Measurements from ENCODE around the gene PVR.
"Not testable (repeated sequence)": the region's sequence is repeated elsewhere in the genome, so short reads cannot be mapped to it uniquely, and the experiment has no call there.

PVR gene

DNA sequence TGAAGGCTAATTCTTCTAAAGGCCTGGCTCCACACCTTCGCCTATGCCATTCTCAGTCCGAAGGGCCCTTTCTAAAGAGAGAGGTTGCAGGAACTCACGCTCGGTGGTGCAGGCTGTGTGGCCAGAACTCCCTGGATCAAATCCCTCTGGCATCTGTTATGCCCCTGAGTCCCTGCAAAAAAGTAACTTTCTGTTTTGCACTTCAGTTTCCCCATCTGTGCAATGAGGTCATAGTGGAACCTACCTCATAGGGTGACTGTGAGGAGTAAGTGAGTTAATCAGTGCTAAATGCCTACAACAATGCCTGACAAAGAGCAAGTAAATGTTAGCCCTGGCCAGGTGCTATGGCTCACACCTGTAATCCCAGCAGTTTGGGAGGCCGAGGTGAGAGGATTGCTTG, 23.0 kb upstream of the PVR start:
- no peak for FAIRE-seq

DNA sequence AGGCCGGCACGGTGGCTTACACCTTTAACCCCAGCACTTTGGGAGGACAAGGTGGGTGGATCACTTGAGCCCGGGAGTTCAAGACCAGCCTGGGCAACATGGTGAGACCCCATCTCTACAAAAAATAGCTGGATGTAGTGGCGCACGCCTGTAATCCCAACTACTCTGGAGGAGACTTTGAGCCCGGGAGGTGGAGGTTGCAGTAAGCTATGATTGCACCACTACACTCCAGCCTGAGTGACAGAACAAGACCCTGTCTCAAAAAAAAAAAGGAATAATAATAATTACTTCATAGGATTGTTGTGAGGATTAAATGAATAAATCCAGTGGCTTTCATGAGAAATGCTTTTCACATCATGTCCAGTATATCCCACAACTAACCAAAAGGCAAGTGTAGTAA, 22.3 kb upstream of the PVR start:
- no peak for FAIRE-seq

DNA sequence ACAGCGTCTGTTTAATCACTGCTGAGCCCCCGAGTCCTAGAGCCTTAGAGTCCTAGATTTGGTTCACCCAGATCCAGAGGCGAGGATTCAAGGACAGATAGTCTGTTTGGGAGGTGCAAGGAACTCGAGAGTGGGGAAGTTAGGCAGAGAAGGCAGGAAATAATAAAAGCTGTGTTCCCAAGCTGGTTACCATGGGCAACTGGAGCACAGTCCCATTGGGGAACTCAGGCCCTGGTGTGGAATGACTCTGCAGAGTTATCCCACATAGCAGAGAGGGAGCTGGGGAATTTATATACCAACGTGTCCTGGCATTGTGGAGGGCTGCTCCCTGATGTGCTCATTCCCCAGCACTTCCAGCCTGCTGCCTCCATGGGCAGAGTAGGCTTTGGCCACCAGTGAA, 20.6 kb upstream of the PVR start:
- no peak for FAIRE-seq

DNA sequence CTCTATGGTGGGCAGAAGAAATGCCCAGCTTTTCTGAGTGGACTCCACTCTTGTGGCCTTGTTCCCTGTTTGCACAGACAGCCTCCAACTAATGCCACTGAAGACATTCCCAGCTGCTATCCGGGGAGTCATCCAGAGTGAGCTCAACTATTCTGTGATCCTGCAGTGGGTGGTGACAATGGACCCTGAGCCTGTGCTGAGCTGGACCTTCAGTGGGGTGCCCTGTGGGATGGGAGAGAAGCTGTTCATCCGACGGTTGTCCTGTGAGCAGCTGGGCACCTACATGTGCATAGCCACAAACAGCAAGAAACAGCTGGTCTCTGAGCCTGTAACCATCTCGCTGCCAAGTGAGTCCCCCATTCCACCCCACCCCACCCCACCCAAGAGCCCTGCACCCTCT, 20.1 kb upstream of the PVR start:
- no peak for FAIRE-seq

DNA sequence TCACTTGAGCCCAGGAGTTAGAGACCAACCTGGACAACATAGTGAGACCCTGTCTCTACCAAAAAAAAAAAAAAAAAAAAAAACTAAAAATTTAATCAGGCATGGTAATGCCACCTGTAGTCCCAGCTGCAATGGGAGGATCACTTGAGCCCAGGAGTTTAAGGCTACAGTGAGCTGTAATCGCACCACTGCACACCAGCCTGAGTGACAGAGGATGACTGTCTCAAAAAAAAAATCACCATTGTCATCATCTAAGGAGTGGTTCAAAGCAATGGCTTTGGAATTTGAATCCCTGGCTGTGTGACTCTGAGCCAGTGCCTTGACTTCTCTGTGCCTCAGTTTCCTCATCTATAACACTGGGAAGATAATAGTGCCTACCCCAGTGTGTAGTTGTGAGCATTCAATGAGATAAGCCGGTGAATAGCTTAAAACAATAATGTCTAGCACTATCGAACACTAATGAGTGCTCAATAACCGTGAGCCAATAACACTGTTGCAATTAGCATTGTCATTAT, 18.8 kb upstream of the PVR start:
- FAIRE-seq, result no peak

DNA sequence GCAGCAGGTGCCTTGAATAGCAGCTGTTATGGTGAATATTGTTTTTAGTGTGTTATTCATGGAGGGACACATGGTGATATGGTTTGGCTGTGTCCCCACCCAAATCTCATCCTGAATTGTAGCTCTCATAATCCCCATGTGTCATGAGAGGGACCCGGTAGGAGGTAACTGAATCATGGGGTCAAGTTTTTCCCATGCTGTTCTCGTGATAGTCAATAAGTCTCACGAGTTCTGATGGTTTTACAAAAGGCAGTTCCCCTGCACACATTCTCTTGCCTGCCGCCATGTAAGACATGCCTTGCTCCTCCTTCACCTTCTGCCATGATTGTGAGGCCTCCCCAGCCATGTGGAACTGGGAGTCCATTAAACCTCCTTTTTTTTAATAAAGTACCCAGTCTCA, 18.1 kb upstream of the PVR start:
- not testable (repeated sequence) for FAIRE-seq

DNA sequence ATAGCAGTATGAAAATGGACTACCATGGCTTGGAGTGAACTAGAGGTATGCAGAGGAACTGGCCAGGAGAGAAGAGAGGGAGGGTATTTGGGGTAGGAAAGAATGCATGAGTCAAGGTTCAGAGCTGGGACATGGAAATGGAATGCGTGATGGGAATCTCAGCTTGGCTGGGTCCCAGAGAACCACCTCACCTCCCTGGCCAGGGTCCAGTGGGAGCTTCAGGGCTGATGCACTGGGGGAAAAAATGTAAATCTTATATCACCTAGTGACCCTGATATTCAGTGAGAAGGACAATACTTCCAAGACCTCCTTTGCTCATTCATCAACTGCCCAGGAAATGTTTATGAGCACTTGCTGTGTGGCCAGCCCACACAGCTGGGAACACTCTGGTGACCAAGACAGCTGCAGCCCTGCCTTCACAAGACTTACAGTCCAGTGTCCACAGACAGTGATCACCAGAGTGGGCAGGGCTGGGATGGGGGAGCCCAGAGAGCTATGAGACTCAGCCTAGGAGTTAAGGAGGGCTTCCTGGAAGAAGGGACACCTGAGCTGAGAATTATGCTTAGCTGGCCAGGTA, 17.6 kb upstream of the PVR start:
- FAIRE-seq, result no peak

DNA sequence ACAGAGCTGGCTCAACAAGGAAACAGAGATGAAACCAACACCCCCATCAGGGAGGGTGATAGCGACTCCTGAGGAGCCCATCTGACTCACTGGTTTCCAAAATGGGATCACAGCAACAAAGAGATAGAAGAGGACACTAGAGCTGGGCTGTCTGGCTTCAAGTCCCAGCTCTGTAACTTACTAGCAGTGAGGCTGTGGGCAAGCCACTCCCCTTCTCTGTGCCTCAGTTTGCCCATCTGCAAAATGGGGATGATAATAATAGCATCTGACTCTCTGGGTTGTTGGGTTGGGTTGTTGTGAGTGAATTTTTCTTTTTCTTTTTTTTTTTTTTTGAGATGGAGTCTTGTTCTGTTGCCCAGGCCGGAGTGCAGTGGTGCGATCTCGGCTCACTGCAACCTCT, 16.1 kb upstream of the PVR start:
- no peak for FAIRE-seq

DNA sequence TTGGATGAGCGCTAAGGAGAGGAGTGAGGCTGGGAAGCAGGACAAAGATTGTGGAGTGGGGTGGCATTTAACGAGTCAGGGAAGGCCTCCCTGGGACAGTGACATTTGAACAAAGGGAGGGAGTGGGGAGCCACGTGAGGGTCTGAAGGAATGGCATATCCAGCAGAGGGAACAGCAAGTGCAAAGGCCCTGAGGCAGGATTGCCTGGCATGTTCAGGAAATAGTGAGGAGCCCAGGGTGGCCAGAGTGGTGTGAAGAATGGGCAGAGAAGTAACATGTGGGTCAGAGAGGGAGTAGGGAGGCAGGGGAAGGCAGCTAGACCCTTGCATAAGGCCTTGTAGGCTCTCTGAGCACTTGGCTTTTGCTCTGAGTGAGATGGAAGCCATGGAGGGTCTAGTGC, 14.9 kb upstream of the PVR start:
- FAIRE-seq, result no peak

DNA sequence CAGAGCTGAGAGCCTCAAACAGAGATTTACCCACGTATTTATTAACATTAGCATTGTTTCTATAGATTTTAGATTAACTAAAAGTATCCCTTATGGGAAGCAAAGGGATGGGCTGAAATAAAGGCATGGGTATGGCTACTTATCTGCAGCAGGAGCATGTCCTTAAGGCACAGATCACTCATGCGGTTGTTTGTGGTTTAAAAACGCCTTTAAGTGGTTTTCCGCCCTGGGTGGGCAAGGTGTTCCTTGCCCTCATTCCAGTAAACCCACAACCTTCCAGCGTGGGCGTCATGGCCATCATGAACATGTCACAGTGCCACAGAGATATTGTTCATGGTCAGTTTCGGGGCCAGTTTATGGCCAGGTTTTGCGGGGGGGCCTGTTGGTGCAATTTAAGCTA, 12.1 kb upstream of the PVR start:
- FAIRE-seq, result not testable (repeated sequence)

DNA sequence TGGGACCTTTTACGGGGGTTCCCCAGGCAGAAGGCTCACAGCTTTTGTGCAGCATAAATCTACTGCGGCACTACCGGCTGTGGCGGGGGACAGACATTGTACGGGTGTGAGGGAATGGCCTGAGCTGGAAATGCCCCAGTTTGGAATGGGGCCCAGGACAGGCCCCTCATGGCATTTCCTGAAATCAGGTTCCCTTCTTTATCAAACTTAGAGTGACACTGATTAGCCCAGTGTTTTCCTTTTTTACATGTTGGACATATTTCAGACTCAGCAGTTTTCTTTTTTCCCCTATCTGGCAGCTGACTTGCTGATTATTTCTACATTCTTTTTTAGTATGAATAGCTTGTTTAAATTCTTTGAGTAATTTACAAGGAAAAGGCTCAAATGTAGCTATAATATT, 9.7 kb upstream of the PVR start:
- FAIRE-seq, result not testable (repeated sequence)

DNA sequence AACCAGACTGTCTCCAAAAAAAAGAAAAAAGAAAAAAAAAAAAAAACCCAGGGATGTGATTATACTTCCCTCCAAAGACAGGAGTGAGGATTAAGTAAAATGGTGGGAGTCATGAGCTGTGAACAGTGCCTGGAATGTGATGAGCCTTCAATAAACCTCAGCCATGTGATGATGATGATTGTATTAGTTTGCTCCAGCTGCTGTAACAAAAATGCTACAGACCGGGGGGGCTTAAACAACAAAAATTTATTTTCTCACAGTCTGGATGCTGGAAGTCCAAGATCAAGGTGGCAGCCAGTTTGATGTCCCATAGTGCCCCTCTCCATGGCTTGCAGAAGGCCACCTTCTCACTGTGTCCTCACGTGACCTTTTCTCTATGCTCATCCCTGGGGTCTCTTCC, 8.9 kb upstream of the PVR start:
- FAIRE-seq, result no peak

DNA sequence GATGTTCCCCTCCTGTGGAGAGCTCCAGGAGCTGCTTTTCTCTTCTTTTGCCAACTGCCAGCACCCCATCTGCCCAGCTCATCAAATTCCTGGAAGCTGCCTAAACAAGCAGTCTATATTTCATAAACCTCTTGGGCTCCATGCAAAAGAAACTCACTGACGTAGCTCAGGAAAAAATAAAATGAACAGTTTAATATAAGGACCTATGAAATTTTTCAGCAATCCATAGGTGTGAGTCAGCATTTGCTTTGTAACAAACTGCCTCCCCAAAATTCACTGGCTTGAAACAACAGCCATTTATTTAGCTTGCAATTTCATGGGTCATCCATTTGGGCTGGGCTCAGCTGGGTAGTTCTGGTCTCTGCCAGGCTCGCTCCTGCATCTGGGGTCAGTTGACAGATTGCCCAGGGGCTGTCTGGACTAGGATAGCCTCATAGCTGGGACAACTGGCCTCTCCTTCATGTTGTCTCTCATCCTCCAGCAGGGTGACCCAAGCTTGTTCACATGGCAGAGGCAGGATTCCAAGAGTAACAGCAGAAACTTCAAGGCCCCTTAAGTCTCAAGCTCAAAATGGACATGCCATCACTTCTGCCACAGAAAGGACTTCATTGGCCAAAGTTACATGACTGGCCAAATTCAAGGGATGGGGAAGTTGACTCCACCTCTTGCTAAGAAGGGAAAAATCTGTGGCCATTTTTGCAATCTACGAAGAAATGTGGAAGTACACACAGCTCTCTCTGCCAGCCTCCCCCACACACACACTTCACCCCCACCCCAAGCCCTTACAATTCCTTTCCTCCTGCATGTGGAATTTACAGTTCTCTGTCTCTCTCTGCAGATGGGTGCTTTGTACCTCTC, 7.9 kb upstream of the PVR start:
- FAIRE-seq, result no peak

DNA sequence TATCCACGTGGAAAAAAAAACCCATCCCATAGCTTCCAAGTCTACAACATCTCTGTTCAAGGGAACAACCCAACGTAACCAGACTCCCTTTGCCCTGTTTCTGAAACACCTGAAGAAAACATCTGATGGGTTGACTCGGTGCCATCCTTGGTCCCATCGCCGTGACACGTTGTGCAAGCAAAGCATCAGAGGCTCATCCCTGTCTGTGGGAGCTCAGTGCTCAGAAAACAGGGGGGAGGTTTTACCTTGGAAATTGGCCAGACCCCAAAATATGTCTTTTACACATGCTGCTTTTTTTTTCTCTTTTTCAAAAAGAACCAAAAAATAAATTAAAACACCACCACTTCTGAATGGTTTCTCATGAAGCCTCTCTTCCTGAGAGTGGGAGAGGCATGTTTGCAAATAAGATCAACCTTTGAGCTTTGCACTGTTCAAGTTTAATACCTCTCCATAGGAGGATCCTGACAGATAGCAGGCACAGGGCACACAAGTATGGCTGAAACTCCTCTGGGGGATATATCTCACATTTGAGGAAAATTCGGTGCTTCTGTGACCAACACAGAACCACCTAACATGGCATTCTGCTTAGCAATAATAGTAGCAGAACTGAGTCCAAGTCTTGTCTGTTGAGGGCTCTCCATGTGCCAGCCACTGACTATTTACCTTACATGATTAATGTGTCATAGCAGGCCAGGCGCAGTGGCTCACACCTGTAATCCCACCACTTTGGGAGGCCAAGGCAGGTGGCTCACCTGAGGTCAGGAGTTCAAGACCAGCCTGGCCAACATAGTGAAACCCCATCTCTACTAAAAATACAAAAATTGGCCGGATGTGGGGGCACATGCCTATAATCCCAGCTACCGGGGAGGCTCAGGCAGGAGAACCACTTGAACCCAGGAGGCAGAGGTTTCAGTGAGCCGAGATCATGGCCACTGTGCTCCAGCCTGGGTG, 7.0 kb upstream of the PVR start:
- FAIRE-seq, result no peak

DNA sequence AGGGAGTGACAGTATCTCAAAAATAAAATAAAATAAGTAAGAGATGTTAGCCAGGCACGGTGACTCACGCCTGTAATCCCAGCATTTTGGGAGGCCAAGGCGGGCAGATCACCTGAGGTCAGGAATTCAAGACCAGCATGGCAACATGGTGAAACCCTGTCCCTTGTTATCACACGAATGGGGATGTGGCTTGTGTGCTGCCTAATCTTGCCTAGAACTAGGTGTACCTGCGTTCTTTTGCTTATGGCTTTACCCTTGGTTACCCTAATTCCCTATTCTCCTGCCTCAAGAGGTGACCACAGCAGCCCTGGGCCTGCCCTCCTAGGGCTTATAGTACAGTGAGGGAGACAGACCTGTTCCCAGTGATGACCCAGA, 6.3 kb upstream of the PVR start:
- no peak for FAIRE-seq

DNA sequence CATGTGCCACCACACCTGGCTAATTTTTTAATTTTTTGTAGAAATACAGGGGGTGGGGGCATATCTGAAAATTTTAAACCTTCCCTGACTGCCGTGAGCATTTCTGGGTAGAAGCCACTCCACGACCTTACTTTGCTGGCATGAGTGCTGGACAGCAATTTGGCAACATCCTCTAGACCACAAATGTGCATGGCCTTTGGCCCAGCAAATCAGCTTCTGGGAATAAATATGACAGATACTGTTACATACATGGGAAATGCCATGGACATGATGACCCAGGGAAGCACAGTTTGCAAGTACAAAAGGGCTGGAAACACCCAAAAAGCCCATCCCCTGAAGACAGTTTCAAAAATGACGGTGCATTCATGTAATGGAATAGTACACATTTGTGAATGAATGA, 3.2 kb upstream of the PVR start:
- no peak for FAIRE-seq

DNA sequence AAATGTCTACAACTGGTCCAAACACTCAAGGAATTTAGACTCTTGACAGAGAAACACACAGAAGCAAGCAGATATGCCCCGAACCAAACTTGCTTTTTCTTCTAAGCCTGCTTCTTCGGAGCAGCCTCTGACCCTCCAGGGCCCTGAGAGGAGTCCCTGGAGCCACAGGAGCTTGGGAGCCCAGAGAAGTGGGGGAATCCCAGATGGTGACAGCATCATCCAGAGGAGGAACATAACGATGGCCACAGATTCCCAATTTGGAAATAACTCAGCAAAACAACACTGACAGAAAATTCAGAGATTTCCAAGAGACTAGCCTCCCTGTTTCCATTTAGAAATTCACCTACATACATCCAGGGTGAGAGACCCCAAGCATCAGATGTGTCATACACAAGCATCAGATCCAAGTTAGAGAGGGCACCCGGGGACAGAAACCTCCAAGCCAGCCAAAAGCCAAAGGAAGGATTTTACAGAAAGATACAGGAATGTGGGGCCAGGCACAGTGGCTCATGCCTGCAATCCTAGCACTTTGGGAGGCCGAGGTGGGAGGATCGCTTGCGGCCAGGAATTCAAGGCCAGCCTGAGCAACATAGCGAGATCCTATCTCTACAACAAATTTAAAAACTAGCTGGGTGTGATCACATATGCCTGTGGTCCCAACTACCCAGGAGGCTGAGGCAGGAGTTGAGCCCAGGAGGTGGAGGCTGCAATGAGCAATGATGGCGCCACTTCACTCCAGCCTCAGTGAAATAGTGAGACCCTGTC, 2.0 kb upstream of the PVR start:
- FAIRE-seq, result no peak

DNA sequence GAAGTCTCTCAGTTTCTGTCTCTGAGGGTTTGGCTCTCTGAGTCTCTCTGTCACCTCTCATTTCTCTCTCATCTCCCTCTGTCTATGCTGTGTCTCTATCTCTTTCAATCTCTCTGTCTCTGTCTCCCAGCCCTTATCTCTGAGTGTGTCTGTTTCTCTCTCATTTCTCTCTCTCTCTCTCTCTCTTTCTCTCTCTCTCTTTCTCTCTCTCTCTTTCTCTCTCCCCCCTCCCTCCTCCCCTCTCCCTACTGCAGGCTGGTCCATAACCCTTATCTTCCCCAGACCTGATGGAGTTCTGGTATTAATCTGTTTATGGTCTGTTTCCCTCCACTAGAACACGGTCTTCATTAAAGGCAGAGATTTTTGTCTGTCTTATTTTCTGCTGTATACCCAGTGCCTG, 1.3 kb upstream of the PVR start:
- no peak for FAIRE-seq

DNA sequence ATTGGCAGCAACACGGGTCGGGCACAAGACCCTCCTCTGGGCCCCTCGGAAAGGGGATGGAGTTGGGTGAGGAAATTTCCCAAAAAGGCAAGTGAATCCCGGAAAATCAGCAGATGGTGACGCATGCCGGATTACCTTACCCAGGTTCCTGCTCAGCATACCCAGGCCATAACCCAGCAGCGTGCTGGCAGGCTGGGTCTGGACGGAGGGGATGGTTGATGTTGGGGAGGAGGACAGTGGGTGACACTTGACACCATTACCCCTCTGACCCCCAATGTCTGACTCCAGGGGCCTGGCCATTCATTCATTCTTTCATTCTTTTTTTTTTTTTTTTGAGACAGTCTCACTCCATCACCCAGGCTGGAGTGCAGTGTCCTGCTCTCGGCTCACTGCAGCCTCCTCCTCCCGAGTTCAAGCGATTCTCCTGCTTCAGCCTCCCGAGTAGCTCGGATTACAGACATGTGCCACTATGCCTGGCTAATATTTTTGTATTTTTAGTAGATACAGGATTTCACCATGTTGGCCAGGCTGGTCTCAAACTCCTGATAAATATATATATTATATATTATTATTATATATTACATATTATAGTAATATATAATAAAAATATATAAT, 799 bp downstream of the PVR start:
- FAIRE-seq, result no peak

DNA sequence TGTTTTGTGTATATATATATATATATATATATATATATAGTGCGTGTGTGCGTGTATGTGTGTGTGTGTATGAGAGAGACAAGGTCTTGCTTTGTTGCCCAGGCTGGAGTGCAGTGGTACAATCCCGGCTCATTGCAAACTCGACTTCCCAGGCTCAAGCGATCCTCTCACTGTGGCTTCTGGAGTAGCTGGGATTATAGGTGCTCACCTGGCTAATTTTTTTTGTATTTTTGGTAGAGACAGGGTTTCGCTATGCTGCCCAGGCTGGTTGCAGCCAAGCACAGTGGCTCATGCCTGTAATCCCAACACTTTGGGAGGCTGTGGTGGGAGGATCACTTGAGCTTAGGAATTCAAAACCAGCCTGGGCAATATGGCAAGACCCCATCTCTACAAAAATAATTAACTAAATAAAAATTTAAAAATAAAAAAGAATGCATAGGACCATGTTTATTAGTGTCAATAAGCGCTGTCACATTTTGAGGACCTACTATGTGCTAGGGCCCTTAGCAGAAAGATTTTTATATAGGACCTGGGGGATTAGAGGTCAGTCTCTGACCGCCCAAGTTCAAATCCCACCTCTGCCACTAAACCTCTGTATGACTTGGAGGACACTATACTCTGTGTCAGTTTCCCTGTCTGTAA, 1.8 kb downstream of the PVR start:
- no peak for FAIRE-seq

DNA sequence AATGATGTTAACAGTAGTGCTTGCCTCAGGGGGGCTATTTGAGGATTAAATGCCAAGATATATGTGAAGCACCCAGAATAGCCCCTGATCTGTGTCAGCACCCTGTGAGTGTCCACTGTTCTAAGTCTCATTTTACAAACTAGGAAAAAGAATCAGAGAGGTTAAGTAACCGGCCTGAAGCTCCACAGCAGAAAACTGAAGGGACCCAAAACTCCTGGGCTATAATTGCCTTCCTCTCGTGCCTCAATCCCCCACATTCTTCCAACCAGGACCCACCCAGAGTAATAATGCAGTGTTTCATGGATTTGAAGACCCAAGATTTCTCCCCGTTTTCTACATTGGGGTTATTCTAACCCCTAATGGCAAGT, 2.3 kb downstream of the PVR start:
- FAIRE-seq, result no peak

DNA sequence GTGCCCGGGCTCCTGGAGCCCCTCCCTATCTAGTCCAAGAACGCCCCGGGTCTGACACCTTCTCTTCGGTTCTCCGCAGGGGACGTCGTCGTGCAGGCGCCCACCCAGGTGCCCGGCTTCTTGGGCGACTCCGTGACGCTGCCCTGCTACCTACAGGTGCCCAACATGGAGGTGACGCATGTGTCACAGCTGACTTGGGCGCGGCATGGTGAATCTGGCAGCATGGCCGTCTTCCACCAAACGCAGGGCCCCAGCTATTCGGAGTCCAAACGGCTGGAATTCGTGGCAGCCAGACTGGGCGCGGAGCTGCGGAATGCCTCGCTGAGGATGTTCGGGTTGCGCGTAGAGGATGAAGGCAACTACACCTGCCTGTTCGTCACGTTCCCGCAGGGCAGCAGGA, 3.4 kb downstream of the PVR start:
- FAIRE-seq, result no peak
